HepG2 (cell line): Measurements from ENCODE around the gene ZBTB47.

Experiments used
- BHLHE40 ChIP-seq: IDR thresholded peaks from 2 replicates; pipeline ENCODE4 v1.6.1; 2011; ENCODE audit warnings: low read length, improper control_type of control experiment
- EHMT2 ChIP-seq: fragments of 200-600 bp; sonication (generic); IDR thresholded peaks from 2 replicates; pipeline ENCODE4 v1.7.0; 2017; ENCODE audit warnings: antibody characterized with exemption, low read depth, low read length, borderline replicate concordance
- EZH2 ChIP-seq: conservative IDR thresholded peaks from 2 replicates; pipeline ENCODE4 v1.6.1; 2012; ENCODE audit warnings: mild to moderate bottlenecking, low read depth, low read length, moderate library complexity
- KDM1A ChIP-seq: IDR thresholded peaks from 2 replicates; pipeline ENCODE4 v1.6.1; 2016; ENCODE audit warnings: missing compliant biosample characterization
- KLF16 ChIP-seq, 2 experiments: sonication (generic) in 1 of 2; formaldehyde crosslinking in 1 of 2; IDR thresholded peaks; 2 replicates each; pipeline versions ENCODE4 v1.6.1 to v1.8.0; 2016 to 2023; ENCODE audit warnings: missing genetic modification reagents in 2 of 2, missing compliant biosample characterization in 1 of 2
- MAX ChIP-seq: IDR thresholded peaks from 2 replicates; pipeline ENCODE4 v1.6.1; 2012; ENCODE audit warnings: inconsistent platforms
- THAP11 ChIP-seq: IDR thresholded peaks from 2 replicates; pipeline ENCODE4 v1.6.1; 2016; ENCODE audit warnings: missing biosample characterization, missing genetic modification reagents
- ZNF34 ChIP-seq: sonication (generic); formaldehyde crosslinking; IDR thresholded peaks from 2 replicates; pipeline ENCODE4 v1.4.0; 2020; ENCODE audit warnings: mild to moderate bottlenecking, missing genetic modification reagents, borderline replicate concordance
- TF ChIP-seq, protein P1 (sequence below): sonication (generic); formaldehyde crosslinking; IDR thresholded peaks from 2 replicates; pipeline ENCODE4 v1.8.1; 2023; ENCODE audit warnings: missing genetic modification reagents, inconsistent platforms, borderline replicate concordance

GRCh38 chr3:42673082-42673481, 19.6 kb downstream of the ZBTB47 start:
- TF ChIP-seq KLF16 (CRISPR knock-in tag; IDR thresholded peaks at IDR 0.05) (no peak), ZNF34 (CRISPR knock-in tag) (no peak), EHMT2 (no peak), EZH2 (no peak), MAX (no peak), KDM1A (CRISPR knock-in tag) (no peak), THAP11 (CRISPR knock-in tag) (no peak), BHLHE40 (no peak)
- TF ChIP-seq, protein P1, sequence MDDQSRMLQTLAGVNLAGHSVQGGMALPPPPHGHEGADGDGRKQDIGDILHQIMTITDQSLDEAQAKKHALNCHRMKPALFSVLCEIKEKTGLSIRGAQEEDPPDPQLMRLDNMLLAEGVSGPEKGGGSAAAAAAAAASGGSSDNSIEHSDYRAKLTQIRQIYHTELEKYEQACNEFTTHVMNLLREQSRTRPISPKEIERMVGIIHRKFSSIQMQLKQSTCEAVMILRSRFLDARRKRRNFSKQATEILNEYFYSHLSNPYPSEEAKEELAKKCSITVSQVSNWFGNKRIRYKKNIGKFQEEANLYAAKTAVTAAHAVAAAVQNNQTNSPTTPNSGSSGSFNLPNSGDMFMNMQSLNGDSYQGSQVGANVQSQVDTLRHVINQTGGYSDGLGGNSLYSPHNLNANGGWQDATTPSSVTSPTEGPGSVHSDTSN (CRISPR knock-in tag): no peak
